ENCODE results near the gene PMAIP1. TPM values are rescaled to one million over a fixed set of nuclear protein-coding genes. Genes with fewer than 3 reads are reported as not detected.

PMAIP1 gene
- polyA plus RNA-seq, 1 of the 3 experiments (the other 2 are of a cell fraction): 76.9 TPM

GRCh38 chr18:59867337-59868104 lies 32.3 kb upstream of the PMAIP1 start:
- no peak for TF ChIP-seq SMC3 (IDR thresholded peaks at IDR 0.05; ENCODE audit: low read depth, low read length)
- TF ChIP-seq NFIC (IDR thresholded peaks at IDR 0.05; ENCODE audit: borderline replicate concordance): no peak
- no peak for TF ChIP-seq USF1 (IDR thresholded peaks at IDR 0.05; ENCODE audit: borderline replicate concordance, low read depth)
- TF ChIP-seq ZBTB33 (IDR thresholded peaks at IDR 0.05; ENCODE audit: borderline replicate concordance, low read depth): no peak
- TF ChIP-seq JUND (IDR thresholded peaks at IDR 0.05): no peak
- no peak for TF ChIP-seq TEAD4 (IDR thresholded peaks at IDR 0.05; ENCODE audit: borderline replicate concordance, insufficient read depth)
- TF ChIP-seq FOSL2 (IDR thresholded peaks at IDR 0.05; ENCODE audit: borderline replicate concordance, low read depth): no peak
- no peak for TF ChIP-seq ELF1 (IDR thresholded peaks at IDR 0.05)
- TF ChIP-seq FOXM1 (IDR thresholded peaks at IDR 0.05; ENCODE audit: low read depth): no peak
- TF ChIP-seq GATA2 (CRISPR knock-in tag; IDR thresholded peaks at IDR 0.05): no peak
- TF ChIP-seq REST (IDR thresholded peaks at IDR 0.05; ENCODE audit: low read depth, low read length): no peak
- TF ChIP-seq TCF12 (IDR thresholded peaks at IDR 0.05): no peak
- no peak for TF ChIP-seq EZH2phosphoT487 (IDR thresholded peaks at IDR 0.05; ENCODE audit: borderline replicate concordance, low read depth)
- no peak for TF ChIP-seq PBX3 (IDR thresholded peaks at IDR 0.05)
- no peak for TF ChIP-seq FOXJ3 (CRISPR knock-in tag; IDR thresholded peaks at IDR 0.05)
- no peak for TF ChIP-seq IRF3 (IDR thresholded peaks at IDR 0.05; ENCODE audit: low read depth, low read length)
- no peak for TF ChIP-seq GABPA (IDR thresholded peaks at IDR 0.05; ENCODE audit: low read depth)
- no peak for TF ChIP-seq CHD2 (IDR thresholded peaks at IDR 0.05; ENCODE audit: low read length, partially characterized antibody)
- Histone ChIP-seq H2AFZ (ENCODE audit: low read depth) (no peak overlapping the region), H3K9me2 (no peaks in the 10 kb centered on the region), H3K4me3 (ENCODE audit: low read depth in 2 of 2, low read length in 1 of 2) (no peak overlapping the region), H3K27ac (ENCODE audit: low read depth in 2 of 2, low read length in 1 of 2) (no peak overlapping the region), H3K36me3 (replicated peaks in 1 of 2; ENCODE audit: control insufficient read depth in 1 of 2, insufficient read depth in 2 of 2, low read length in 1 of 2) (no peaks in the 10 kb centered on the region), H3K4me2 (no peak overlapping the region), H3K79me2 (ENCODE audit: insufficient read depth) (no peaks in the 10 kb centered on the region), H3K27me3 (ENCODE audit: insufficient read depth) (no peaks in the 10 kb centered on the region), H4K20me1 (ENCODE audit: insufficient read depth) (no peaks in the 10 kb centered on the region), H3K9ac (no peak overlapping the region), H3K9me3 (no peaks in the 10 kb centered on the region), H3K4me1 (ENCODE audit: control insufficient read depth in 1 of 2, insufficient read depth in 2 of 2, low read depth in 1 of 2, low read length in 1 of 2) (0 out of 4 replicates have a peak, but pooled peaks cover 0 to 1% of the 10 kb centered on the region in 2 experiments), H3F3A (replicated peaks; ENCODE audit: insufficient read depth) (peaks cover 12% of the 10 kb centered on the region)
- DNase-seq: no peak
- WGBS (ENCODE audit: low lambda C conversion rate): 67% methylated on average over 5 of the region's 5 CpGs
- ChIA-PET POLR2A (no interaction called here), CTCF (interaction anchor here (1.3 kb wide), 1 partner anchor 327 kb away, joined by 4 read pairs; no protein-coding TSS in a partner anchor)
